Measurements from ENCODE around the gene TREM2. TPM values are rescaled to one million over a fixed set of nuclear protein-coding genes. Genes with fewer than 3 reads are reported as not detected.
A peak's percentile ranks its signal among the peaks of the same experiment; 100 is the strongest.

The TREM2 gene
- total and polyA plus RNA-seq, 10 of the 15 experiments (the other 5 are each of a cell fraction or from before 2014, with no cell fraction given), result not detected

DNA sequence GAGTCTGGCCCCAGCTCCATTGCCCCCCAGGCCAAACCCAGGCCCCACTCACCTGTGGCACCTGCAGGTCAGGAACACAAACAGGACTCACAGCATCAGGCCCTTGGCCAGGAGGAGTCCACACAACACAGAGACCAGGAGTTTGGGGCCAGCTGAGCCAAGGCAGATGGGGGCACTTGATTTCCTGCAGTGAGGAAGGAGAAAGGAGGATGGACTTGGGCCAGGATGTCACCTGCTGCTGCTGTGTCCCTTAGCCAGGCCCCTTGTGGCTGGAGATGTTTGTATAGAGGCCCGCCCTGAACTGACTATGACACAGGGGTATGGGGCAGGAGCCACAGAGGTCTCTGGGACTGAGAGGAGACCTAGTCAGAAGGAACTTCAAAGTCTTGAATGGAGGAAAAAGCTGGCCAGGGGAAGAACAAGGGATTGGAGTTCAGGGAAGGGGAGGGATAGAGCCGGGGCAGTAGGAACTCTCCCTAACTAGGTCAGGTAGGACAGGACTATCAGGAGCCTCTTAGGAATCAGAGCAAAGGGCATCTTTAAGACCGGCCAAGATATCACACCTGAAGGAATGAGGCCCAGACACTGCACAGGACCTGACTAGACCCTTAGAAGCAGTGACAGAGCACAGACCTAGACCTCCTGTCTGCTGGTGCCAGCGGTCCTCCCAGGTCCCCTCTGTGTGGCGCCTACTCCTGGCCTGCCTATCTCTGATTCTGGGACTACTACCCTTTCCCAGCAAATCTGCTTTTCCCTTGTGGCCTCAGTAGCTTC is 46.8 kb upstream of the TREM2 start:
- Histone ChIP-seq H2AFZ (ENCODE audit: control insufficient read depth, low read depth, low read length) (peak overlapping the region; percentile 12; the same call in 1 of the 2 replicates), H3K36me3 (ENCODE audit: control insufficient read depth in 2 of 2, insufficient read depth in 2 of 2, low read length in 1 of 2) (no peaks in the 10 kb centered on the region), H3K79me2 (ENCODE audit: control insufficient read depth, insufficient read depth, low read length) (no peaks in the 10 kb centered on the region), H3K4me2 (ENCODE audit: control insufficient read depth, insufficient read depth) (no peak overlapping the region), H3K9me3 (replicated peaks; ENCODE audit: control insufficient read depth, insufficient read depth, low read length) (peaks cover 3% of the 10 kb centered on the region; the same call in 2 of the 3 replicates), H3K4me1 (ENCODE audit: control insufficient read depth, insufficient read depth, low read length) (peaks cover 17% of the 10 kb centered on the region), H4K20me1 (ENCODE audit: control insufficient read depth, insufficient read depth) (no peaks in the 10 kb centered on the region), H3K9ac (ENCODE audit: control insufficient read depth, insufficient read depth, low read length) (no peak overlapping the region), H3K27me3 (replicated peaks in 1 of 2; ENCODE audit: control insufficient read depth in 2 of 2, insufficient read depth in 2 of 2, low read length in 1 of 2) (no peaks in the 10 kb centered on the region), H3K27ac (ENCODE audit: control insufficient read depth, insufficient read depth) (no peak overlapping the region), H3K4me3 (no peak overlapping the region)
- RAD21 ChIA-PET (ENCODE audit: unreplicated experiment), result interaction anchor here (1.1 kb wide), 1 partner anchor 98 kb away, joined by 3 read pairs; no protein-coding TSS in a partner anchor
- intact Hi-C loops (cut with micrococcal nuclease; ENCODE audit: unreplicated experiment), result no loop called here
- DNase-seq (ENCODE audit: low read depth, low spot score) (no peak), FAIRE-seq (no peak), ATAC-seq (no peak)
- in situ Hi-C loops (cut with MboI), result no loop called here
- POLR2A ChIA-PET, result no interaction called here
- WGBS (ENCODE audit: insufficient coverage, insufficient replicate concordance, low lambda C conversion rate, missing lambda C conversion rate), result 86% methylated on average over 5 of the region's 5 CpGs
- CTCF ChIA-PET, result interaction anchor here (0.5 to 1.5 kb wide), 3 partner anchors 10 to 110 kb away, joined by 3 read pairs; no protein-coding TSS in a partner anchor
- TF ChIP-seq, protein P1, sequence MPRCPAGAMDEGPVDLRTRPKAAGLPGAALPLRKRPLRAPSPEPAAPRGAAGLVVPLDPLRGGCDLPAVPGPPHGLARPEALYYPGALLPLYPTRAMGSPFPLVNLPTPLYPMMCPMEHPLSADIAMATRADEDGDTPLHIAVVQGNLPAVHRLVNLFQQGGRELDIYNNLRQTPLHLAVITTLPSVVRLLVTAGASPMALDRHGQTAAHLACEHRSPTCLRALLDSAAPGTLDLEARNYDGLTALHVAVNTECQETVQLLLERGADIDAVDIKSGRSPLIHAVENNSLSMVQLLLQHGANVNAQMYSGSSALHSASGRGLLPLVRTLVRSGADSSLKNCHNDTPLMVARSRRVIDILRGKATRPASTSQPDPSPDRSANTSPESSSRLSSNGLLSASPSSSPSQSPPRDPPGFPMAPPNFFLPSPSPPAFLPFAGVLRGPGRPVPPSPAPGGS (IDR thresholded peaks at IDR 0.05; ENCODE audit: borderline replicate concordance, insufficient read depth, low read depth, low read length, poor library complexity, severe bottlenecking), result no peak
- TF ChIP-seq CEBPB (IDR thresholded peaks at IDR 0.05; ENCODE audit: borderline replicate concordance in 1 of 2, low read depth in 2 of 2, low read length in 2 of 2) (no peak), CBX3 (IDR thresholded peaks at IDR 0.05; ENCODE audit: borderline replicate concordance, low read depth) (no peak), PRDM15 (CRISPR knock-in tag; IDR thresholded peaks at IDR 0.05) (no peak), SMARCA5 (IDR thresholded peaks at IDR 0.05) (no peak), BHLHE40 (IDR thresholded peaks at IDR 0.05; ENCODE audit: borderline replicate concordance in 1 of 2, low read depth in 2 of 2, low read length in 1 of 2) (no peak), STAT3 (IDR thresholded peaks at IDR 0.05; ENCODE audit: low read depth, low read length) (no peak), SUZ12 (IDR thresholded peaks at IDR 0.05; ENCODE audit: unreplicated experiment) (no peak), SREBF1 (IDR thresholded peaks at IDR 0.05; ENCODE audit: low read length) (no peak)
- TF ChIP-seq, protein P2, sequence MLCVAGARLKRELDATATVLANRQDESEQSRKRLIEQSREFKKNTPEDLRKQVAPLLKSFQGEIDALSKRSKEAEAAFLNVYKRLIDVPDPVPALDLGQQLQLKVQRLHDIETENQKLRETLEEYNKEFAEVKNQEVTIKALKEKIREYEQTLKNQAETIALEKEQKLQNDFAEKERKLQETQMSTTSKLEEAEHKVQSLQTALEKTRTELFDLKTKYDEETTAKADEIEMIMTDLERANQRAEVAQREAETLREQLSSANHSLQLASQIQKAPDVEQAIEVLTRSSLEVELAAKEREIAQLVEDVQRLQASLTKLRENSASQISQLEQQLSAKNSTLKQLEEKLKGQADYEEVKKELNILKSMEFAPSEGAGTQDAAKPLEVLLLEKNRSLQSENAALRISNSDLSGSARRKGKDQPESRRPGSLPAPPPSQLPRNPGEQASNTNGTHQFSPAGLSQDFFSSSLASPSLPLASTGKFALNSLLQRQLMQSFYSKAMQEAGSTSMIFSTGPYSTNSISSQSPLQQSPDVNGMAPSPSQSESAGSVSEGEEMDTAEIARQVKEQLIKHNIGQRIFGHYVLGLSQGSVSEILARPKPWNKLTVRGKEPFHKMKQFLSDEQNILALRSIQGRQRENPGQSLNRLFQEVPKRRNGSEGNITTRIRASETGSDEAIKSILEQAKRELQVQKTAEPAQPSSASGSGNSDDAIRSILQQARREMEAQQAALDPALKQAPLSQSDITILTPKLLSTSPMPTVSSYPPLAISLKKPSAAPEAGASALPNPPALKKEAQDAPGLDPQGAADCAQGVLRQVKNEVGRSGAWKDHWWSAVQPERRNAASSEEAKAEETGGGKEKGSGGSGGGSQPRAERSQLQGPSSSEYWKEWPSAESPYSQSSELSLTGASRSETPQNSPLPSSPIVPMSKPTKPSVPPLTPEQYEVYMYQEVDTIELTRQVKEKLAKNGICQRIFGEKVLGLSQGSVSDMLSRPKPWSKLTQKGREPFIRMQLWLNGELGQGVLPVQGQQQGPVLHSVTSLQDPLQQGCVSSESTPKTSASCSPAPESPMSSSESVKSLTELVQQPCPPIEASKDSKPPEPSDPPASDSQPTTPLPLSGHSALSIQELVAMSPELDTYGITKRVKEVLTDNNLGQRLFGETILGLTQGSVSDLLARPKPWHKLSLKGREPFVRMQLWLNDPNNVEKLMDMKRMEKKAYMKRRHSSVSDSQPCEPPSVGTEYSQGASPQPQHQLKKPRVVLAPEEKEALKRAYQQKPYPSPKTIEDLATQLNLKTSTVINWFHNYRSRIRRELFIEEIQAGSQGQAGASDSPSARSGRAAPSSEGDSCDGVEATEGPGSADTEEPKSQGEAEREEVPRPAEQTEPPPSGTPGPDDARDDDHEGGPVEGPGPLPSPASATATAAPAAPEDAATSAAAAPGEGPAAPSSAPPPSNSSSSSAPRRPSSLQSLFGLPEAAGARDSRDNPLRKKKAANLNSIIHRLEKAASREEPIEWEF (IDR thresholded peaks at IDR 0.05; ENCODE audit: insufficient replicate concordance, low read depth, low read length), result no peak
- SMC1A ChIA-PET (ENCODE audit: uncharacterized antibody, unreplicated experiment), result interaction anchor here (0.7 kb wide), 1 partner anchor 9 kb away, joined by 3 read pairs; the partner anchor contains the start of gene TREML2
- no TSS peak for BruUV-seq (replicated peaks)
